GM19397 (cell line): Measurements from ENCODE around the gene IL1RAPL2.
"Not testable (repeated sequence)": the region's sequence is repeated elsewhere in the genome, so short reads cannot be mapped to it uniquely, and the experiment has no call there.

Experiments
- ATAC-seq: cut with Tn5 transposase; IDR thresholded peaks from one replicate; pipeline ENCODE4 v1.9.1; 2021; ENCODE audit warnings: mild to moderate bottlenecking, moderate library complexity; ENCODE audit not compliant: unreplicated experiment

The IL1RAPL2 gene

GRCh38 chrX:104842646-104843045, 276.6 kb downstream of the IL1RAPL2 start:
- ATAC-seq, result no peak

- ATAC-seq, result no peak
Measured at GRCh38 chrX:104852241-104852640, 286.2 kb downstream of the IL1RAPL2 start.

GRCh38 chrX:104854188-104854587, 288.2 kb downstream of the IL1RAPL2 start:
- ATAC-seq, result no peak

GRCh38 chrX:104854790-104855340, 288.9 kb downstream of the IL1RAPL2 start:
- ATAC-seq, result no peak

GRCh38 chrX:104863466-104863865, 297.5 kb downstream of the IL1RAPL2 start:
- ATAC-seq, result no peak

- no peak for ATAC-seq
Measured at GRCh38 chrX:104864296-104864695, 298.3 kb downstream of the IL1RAPL2 start.

- no peak for ATAC-seq
Measured at GRCh38 chrX:104877504-104877903, 311.5 kb downstream of the IL1RAPL2 start.

GRCh38 chrX:104902070-104902469, 336.1 kb downstream of the IL1RAPL2 start:
- ATAC-seq, result no peak

- not testable (repeated sequence) for ATAC-seq
Measured at GRCh38 chrX:104909694-104910093, 343.7 kb downstream of the IL1RAPL2 start.

GRCh38 chrX:104913348-104913747, 347.3 kb downstream of the IL1RAPL2 start:
- ATAC-seq, result no peak

- not testable (repeated sequence) for ATAC-seq
Measured at GRCh38 chrX:104914686-104915085, 348.7 kb downstream of the IL1RAPL2 start.

GRCh38 chrX:104918122-104918521, 352.1 kb downstream of the IL1RAPL2 start:
- no peak for ATAC-seq

GRCh38 chrX:104921584-104922205, 355.7 kb downstream of the IL1RAPL2 start:
- no peak for ATAC-seq

GRCh38 chrX:104922206-104922621, 356.2 kb downstream of the IL1RAPL2 start:
- ATAC-seq, result peak; percentile 96

GRCh38 chrX:104929324-104929723, 363.3 kb downstream of the IL1RAPL2 start:
- ATAC-seq, result no peak

GRCh38 chrX:104935581-104935980, 369.6 kb downstream of the IL1RAPL2 start:
- no peak for ATAC-seq

- no peak for ATAC-seq
Measured at GRCh38 chrX:104953251-104953650, 387.3 kb downstream of the IL1RAPL2 start.

GRCh38 chrX:104961926-104962325, 395.9 kb downstream of the IL1RAPL2 start:
- ATAC-seq, result no peak

- ATAC-seq, result no peak
Measured at GRCh38 chrX:104968241-104968640, 402.2 kb downstream of the IL1RAPL2 start.

- no peak for ATAC-seq
Measured at GRCh38 chrX:104972737-104973136, 406.7 kb downstream of the IL1RAPL2 start.

- no peak for ATAC-seq
Measured at GRCh38 chrX:104987063-104987462, 421.1 kb downstream of the IL1RAPL2 start.

GRCh38 chrX:104988038-104988437, 422.0 kb downstream of the IL1RAPL2 start:
- no peak for ATAC-seq

GRCh38 chrX:104995546-104995945, 429.5 kb downstream of the IL1RAPL2 start:
- ATAC-seq, result no peak
